GM19023 (cell line): ENCODE data around the gene WT1.

Source experiments
- ATAC-seq: cut with Tn5 transposase; IDR thresholded peaks from one replicate; pipeline ENCODE4 v1.9.1; 2021; ENCODE audit warnings: mild to moderate bottlenecking, moderate library complexity; ENCODE audit not compliant: unreplicated experiment

The WT1 gene

GRCh38 chr11:32438866-32439489 is 3.6 kb upstream of the WT1 start:
- ATAC-seq, result no peak

GRCh38 chr11:32438346-32438865 is 3.1 kb upstream of the WT1 start:
- ATAC-seq, result no peak

GRCh38 chr11:32437495-32438345 is 2.4 kb upstream of the WT1 start:
- no peak for ATAC-seq

DNA sequence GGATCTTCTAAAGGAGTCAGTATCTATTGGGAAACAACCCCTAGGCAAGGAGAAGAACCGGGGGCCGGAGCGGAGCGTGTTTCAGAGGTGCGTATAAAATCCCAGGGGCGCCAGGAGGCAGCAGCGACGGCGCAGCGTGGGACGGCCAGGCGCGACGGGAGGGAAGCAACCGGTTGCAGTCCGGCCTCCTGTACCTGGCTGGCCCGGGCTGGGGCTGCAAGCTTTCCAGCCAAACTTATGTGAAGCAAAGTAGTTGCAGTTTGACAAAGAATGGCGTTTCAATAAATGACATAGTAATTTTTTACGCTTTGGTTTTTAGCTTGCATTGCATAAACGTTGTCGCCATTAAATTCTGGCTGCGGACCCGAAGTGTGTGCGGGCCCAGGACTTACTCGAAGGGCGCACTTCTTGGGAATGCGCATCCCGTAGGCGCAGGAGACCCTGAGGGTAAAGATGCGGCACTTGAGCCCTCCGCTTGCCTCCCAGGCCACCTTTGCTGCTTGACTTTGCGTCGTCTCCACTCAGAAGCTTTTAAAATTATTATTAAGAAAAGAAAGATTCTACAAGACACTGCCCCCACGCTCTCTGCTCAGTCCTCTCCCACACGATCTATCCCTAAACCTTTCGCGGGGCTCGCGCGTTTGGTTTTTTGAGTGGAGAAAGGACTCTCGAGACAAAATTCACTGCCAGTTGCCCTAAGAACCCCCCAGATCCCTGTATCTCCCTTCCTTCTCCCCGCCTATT is 1.6 kb upstream of the WT1 start:
- no peak for ATAC-seq

DNA sequence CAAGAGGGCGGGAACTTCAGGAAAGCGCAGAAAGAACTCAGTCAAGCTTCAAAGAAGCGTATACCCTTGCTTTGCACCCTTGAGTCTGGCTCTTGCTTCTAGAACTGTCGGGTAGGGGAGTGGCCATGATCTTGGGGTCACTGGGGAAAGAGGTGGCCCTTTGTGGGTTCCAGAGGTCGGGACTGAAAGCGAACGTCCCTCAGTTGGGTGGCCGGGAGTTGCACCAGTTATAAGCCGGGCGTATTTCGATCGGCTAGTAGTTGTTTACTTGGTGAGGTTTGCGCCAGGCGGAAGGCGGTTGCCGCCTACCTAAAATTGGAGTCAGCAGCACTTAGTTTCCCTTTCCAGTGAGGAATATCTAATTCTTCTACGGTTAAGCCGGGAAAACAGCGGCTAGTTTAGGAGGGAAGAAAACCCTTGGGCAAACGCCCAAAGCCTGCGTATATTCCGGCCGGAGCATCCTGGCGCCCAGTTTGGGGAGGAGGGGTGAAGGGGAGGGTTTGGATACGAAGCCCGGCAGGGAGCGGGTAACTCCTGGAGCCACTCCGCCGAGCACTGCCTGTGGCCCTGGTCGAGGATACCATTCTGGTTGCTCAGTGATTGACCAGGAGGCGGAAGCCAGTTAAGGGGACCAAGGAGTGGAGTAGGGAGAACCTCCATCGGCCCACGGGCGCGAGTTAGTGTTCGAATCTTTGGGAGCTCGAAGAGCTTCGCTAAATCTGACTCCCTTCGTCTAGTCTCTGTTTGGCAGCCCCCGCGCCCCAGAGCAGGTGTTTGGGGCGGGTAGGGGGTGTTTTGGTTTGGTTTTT is 807 bp upstream of the WT1 start:
- no peak for ATAC-seq

DNA sequence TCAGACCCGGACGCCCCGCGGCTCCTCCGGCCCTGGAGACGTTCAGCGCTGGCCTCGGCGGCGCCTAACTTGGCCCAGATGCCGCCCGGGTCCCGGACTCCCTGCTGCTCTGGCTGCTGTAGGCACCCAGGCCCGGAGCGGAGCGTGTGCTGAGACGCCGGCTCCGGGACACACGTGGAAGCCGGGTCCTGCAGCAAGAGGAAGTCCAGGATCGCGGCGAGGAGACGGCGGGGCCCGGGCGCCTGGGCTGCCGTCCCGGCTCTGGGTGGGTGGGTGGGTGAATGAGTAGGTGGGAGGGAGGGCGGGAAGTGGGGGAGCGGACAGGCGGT is 223 bp downstream of the WT1 start:
- no peak for ATAC-seq

GRCh38 chr11:32434356-32435151 is 785 bp downstream of the WT1 start:
- no peak for ATAC-seq

DNA sequence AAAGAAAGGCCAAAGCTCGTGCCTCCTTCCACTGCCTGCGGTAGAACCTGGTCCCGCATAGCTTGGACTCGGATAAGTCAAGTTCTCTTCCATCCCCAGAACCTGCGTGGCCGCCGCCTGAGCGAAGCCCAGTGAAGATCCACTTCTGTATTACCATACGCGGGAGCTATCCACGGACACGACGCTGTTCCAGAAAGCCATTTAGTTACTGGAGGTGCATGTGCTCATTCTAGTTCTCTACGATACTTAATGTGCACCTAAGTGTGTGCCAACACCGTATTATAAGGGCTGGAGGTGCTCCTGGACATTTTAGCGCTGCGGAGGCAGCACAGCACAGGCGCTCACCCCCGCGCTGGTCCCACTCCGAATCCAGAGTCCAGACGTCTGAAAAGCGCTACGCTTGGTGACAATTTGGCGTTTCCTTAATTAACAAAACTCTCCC is 1.4 kb downstream of the WT1 start:
- no peak for ATAC-seq

DNA sequence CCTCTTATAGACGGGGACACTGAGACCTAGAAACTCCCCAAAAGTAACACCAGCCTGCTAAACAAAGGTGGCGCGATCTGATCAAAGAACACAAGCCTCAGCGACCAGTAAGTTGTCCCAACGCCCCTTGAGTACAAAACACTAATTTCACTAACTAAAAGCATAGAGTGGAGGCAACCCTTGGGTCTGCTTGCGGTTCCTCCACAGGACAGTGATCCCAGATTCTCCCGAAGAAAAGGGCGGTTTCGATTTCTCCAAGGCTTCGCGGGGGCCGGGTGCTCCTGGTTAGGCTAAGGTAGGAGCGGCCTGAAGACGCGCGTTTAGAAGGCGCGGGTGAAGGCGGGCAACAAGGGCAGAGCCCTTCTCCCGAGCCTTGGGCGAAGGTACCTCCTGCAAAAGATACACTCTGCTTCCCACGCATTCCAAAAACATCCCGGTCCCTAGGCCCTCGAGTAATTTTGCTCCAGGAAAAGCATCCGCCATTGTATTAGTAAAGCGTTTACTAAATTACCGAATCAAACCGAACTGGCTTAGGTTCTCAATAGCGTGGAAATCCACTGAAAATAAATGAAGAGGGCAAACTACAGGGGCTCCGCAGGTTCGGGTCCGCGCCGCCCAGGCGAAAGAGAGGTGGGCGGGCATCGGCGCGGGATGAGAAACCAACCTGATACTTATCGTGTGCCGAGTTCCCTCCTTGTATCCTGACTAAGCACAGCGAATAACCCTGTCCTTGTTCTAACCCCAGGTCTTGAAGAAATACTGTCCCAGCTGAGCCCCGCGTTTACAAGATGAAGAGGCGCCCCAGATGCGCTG is 2.0 kb downstream of the WT1 start:
- no peak for ATAC-seq

DNA sequence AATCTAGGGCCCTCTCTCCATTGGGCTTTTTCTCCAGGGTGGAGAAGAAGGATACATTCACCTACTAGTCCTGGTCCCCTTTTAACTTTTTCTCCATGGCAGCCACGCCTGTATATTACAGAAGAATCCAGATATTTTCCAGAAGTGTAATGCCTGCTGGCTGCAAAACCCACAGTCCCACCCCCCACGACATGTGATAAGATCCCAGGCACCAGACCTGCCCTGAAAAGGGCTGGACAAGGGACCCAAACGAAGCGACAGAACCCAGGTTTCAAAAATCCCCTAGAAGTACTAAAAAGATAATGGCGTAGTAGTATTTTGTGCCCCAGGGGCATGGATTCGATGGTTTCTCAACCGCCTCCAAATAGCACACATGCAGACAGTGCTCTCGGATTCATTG is 2.8 kb downstream of the WT1 start:
- no peak for ATAC-seq

DNA sequence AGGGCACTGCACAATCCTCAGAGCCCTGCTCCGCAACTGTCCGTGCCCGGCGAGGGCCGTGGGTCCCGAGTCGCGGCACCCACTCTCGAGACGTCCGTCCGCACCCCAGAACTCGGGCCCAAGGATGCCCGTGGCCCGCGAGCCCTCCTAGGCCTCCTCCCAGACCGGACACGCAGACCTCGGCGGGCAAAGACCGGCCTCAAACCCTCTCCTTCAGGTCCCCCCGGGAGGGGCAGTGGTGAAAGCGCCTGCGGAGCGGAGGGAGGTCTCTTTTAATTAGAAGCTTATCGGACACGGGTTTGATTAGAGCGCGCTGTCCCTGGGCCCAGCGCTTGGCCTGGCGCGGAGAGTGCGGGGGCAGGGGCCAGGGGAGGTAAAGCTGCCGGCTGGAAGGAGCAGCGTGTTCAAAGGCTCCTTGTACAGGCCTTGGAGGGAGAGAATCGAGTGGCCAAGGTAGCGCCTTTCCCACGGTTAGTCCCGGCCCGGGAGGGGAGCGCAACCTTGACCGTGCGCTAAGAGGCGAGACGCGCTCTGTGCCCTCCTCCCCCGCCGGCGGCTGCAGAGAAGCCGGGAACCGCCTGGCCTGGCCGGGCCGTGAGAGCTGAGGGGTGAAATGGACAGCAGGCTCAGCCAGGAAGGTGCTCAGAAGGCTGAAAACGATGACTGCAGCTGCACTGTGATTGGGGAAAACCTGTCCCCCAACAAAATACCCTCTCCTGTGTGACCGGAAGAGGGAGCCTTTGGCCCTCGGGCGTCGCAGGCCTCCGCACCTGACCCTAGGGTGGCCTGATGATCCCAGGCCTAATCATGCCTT is 4.6 kb downstream of the WT1 start:
- no peak for ATAC-seq

DNA sequence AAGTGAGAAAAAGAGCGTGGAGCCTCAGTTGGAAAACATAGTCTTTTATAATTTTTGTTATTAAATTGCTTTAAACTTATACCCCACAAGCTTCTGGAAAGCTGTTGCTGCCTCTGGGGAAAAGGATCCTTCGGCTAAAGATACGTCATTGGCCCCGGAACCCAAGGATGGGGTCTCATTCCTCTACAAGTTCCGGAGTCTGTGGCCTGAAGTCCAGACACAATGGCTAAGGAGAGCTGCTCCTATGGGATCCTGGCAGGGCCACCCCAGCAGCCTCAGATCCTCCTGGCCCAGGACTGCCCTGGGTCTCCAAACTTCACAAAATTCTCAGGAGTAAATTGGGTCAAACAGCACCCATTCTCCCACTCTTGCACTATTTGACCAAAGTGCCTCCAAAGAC is 5.9 kb downstream of the WT1 start:
- no peak for ATAC-seq

DNA sequence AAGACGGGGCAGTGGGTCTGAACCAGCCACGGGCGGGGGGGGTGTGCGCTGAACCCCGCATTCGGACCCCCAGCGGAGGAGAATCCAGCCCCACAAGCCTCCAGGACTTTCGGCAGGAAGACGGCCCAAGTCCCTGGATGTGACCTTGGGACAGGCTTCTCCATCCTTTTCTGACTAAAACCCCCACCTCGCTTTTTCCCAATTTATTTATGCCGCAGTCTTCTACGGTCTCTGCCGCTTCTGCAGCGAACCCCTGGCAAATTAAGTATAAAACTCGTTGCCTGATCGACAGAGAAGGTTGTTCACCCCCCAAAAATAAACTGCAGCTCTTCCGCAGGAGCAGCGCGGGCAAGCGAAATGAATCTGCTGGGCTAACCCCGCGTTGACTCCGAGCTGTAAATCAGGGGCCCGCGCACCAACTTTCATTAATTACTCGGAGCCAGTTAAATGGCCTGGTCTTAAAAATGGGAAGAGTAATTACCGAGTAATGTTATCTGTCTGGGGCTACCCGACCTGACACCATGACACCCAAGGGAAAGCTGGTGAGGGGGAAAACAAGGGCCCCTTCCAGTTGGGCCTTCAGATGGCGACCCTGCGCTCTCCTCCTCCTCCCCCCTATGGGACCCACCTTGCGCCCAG is 6.6 kb downstream of the WT1 start:
- ATAC-seq, result no peak

GRCh38 chr11:32427935-32428664 is 7.2 kb downstream of the WT1 start:
- ATAC-seq, result no peak

DNA sequence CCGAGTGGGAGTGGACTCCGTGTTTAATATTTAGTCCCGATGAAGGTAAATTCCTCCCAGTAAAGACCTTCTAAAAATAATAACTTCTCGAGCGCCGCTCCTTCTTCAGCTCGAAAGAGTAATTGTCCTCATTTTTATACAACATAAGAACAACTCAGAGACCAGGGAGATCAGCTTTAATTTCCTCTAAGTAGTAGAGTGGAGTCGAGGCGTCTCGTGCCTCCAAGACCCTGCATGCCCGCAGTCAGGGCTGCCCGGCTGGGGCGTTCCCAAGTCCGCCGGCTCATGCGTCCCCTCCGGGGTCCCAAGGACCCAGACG is 7.8 kb downstream of the WT1 start:
- no peak for ATAC-seq

DNA sequence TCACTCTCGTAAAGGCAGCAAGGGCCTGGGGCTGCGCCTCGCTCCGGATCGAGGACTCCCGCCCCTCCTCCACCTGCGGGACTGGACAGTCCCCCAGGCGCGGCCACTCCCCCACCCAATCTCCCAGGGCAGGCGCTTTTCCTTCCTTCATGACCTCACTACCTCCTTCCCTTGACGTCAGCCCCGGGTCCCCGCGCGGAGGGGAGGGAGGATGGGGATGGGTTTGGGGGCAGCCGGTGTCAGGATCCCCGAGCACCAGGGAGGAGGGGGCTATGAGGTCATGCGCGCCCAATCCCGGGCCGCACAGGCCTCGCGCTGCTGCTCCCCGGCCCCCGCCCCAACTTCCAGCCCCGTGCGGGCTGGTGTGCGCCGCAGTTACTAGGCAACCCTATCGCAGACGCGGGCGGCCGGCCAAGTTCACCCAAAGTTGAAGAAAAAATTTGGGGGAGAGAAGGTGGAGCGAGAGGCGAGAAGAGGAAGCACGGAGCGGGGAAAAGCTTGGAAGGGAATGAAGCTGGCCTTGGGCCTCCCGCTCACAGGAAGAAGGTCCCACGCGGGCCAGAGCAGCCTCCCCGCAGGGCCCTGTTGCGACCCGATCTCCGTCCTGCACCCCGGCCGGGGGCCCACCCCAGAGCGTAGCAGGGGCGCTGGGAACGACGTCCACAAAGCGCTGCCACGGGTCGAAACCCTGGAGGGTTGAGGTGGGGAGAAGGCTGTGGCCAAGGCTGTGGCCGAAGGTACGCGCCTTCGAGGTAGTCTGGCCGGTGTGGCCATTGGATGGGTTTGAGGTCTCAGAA is 8.3 kb downstream of the WT1 start:
- no peak for ATAC-seq

GRCh38 chr11:32426192-32426591 is 9.1 kb downstream of the WT1 start:
- ATAC-seq, result no peak
